Esophagus squamous epithelium (tissue), 5 donors: ENCODE measurements around the gene PANX2. TPM values are rescaled to one million over a fixed set of nuclear protein-coding genes. Genes with fewer than 3 reads are reported as not detected.

ENCODE experiments used
- DNase-seq: peaks from one replicate; lab custom pipeline; 2025; lab: John Stamatoyannopoulos, UW
- H3K27ac ChIP-seq, 4 donors: fragments of 200-600 bp; sonication (generic); one replicate each; pipeline ENCODE4 v1.5.1; 2016 to 2019; ENCODE audit warnings: mild to moderate bottlenecking in 1 of 4
- H3K27me3 ChIP-seq, 4 donors: fragments of 200-600 bp; sonication (generic); 1 replicate in 3 of 4; 2 replicates in 1 of 4; pipeline versions ENCODE4 v1.5.1 to v1.6.0; 2017 to 2021; ENCODE audit warnings: antibody characterized with exemption in 1 of 4
- H3K36me3 ChIP-seq, 3 donors: fragments of 200-600 bp; sonication (generic); one replicate each; pipeline ENCODE4 v1.5.1; 2016 to 2019
- H3K4me1 ChIP-seq, 3 donors: fragments of 200-600 bp; sonication (generic); one replicate each; pipeline ENCODE4 v1.5.1; 2017 to 2019
- H3K4me3 ChIP-seq, 4 donors: fragments of 200-600 bp; sonication (generic); 1 replicate in 3 of 4; 2 replicates in 1 of 4; pipeline ENCODE4 v1.5.1; 2016 to 2019; ENCODE audit warnings: mild to moderate bottlenecking in 2 of 4, moderate library complexity in 1 of 4
- H3K9me3 ChIP-seq, 3 donors: fragments of 200-600 bp; sonication (generic); one replicate each; pipeline ENCODE4 v1.5.1; 2016 to 2019
- POLR2A ChIP-seq, 4 donors: fragments of 450-650 bp; IDR thresholded peaks; one replicate each; pipeline ENCODE4 v1.6.1; 2017; ENCODE audit warnings: antibody characterized with exemption in 4 of 4, mild to moderate bottlenecking in 4 of 4, moderate library complexity in 3 of 4
- WGBS, 2 donors: methylation state at CpG; one replicate each; pipeline ENCODE4 v1.1.5; 2018; 5-methylcytosine and 5-hydroxymethylcytosine counted together
- intact Hi-C: fragments of 100-400 bp; cut with DNase I; formaldehyde crosslinking; loops from one replicate; pipeline ENCODE4 v1.15.0; 2022
- total RNA-seq, 4 donors: library from RNA; depleted of rRNA; stranded (reverse); fragments of >200 nt; gene quantifications; one replicate each; pipeline ENCODE4 v1.1.0, GENCODE V29; 2016
- TF ChIP-seq, protein P1 (sequence below), 6 experiments: fragments of 450-650 bp in 4 of 6; fragments of 200-600 bp in 2 of 6; sonication (generic) in 2 of 6; IDR thresholded peaks; one replicate each; pipeline ENCODE4 v1.5.1; 2016 to 2019; ENCODE audit warnings: antibody characterized with exemption in 6 of 6, mild to moderate bottlenecking in 4 of 6, moderate library complexity in 4 of 6
- donor health status: DM: yes; HTN: yes; CAD: no.

Gene PANX2
- total RNA-seq, 4 donors from 2014 or later: 1.6 to 4.5 (median 3.4) TPM

DNA sequence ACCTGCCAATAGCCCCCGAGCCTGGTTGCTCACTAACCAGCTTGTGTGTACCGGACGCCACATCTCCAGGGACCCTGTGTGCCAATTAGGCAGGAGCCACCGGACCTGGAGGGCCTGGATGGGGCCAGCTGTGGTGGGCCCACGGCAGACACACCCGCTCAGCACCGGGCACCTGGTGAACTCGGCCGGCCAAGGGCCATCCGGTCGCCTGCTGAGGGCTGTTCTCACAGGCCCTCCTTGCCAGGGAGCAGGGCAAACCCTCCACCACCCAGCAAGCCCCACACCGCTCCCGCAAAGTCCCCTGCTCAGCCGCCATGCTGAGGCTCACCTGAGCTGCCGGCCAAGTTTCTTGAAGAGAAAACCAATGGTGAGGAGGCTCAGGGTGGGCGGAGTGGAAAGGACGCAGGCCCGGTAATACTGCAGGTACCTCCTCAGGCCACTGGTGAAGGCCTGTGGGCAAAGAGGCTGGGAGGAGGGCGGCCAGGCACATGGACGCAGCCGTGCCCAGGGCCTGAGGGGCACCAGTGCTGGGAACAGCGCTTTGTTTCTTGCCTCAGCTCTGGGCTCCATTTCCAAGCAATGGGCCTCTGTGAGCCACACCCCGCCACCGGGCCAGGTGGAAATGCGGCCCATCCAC lies 57.2 kb downstream of the PANX2 start:
- Histone ChIP-seq H3K36me3 (peaks cover 23 to 98% (median 44%) of the 10 kb centered on the region in 3 donors), H3K4me3 (no peak overlapping the region), H3K27me3 (no peaks in the 10 kb centered on the region), H3K4me1 (no peaks in the 10 kb centered on the region), H3K9me3 (no peaks in the 10 kb centered on the region), H3K27ac (no peak overlapping the region)
- TF ChIP-seq POLR2A (IDR thresholded peaks at IDR 0.05): no peak
- TF ChIP-seq, protein P1, sequence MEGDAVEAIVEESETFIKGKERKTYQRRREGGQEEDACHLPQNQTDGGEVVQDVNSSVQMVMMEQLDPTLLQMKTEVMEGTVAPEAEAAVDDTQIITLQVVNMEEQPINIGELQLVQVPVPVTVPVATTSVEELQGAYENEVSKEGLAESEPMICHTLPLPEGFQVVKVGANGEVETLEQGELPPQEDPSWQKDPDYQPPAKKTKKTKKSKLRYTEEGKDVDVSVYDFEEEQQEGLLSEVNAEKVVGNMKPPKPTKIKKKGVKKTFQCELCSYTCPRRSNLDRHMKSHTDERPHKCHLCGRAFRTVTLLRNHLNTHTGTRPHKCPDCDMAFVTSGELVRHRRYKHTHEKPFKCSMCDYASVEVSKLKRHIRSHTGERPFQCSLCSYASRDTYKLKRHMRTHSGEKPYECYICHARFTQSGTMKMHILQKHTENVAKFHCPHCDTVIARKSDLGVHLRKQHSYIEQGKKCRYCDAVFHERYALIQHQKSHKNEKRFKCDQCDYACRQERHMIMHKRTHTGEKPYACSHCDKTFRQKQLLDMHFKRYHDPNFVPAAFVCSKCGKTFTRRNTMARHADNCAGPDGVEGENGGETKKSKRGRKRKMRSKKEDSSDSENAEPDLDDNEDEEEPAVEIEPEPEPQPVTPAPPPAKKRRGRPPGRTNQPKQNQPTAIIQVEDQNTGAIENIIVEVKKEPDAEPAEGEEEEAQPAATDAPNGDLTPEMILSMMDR (IDR thresholded peaks at IDR 0.05): no peak
- WGBS, 2 donors: 92 to 94% methylated on average over 13 to 18 of the region's 25 CpGs
- no peak for DNase-seq
- intact Hi-C loops: no loop called here

DNA sequence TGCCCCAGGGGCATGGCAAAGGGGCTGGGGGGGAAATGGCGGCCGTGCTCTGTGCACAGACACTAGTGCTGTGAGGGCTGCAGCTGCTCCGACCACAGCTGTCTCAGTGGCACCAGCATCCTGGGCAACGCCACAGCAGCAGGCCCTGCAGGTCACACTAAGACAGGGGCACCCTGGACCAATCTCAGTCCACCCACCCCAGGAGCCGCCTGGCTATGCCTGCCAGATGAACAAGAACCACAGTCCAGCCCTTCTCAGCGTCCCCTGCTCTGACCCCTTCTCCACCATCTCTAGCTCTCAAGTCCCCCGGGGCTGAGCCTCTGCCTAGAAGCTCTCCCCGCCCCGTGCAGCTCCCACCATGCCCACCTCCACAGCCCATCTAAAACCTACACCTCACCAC lies 57.8 kb downstream of the PANX2 start:
- TF ChIP-seq, protein P1 (IDR thresholded peaks at IDR 0.05): no peak
- no peak for TF ChIP-seq POLR2A (IDR thresholded peaks at IDR 0.05)
- Histone ChIP-seq H3K4me1 (no peaks in the 10 kb centered on the region), H3K9me3 (no peaks in the 10 kb centered on the region), H3K27ac (no peak overlapping the region), H3K36me3 (peaks cover 21 to 98% (median 39%) of the 10 kb centered on the region in 3 donors), H3K27me3 (no peaks in the 10 kb centered on the region), H3K4me3 (no peak overlapping the region)
- intact Hi-C loops: no loop called here
- no peak for DNase-seq
- 97 to 100% methylated on average over 4 to 7 of the region's 9 CpGs for WGBS, 2 donors

GRCh38 chr22:50229370-50229769 lies 58.8 kb downstream of the PANX2 start:
- intact Hi-C loops: no loop called here
- TF ChIP-seq POLR2A (IDR thresholded peaks at IDR 0.05): no peak
- TF ChIP-seq, protein P1 (IDR thresholded peaks at IDR 0.05): no peak
- H3K36me3 ChIP-seq: peaks cover 15 to 93% (median 30%) of the 10 kb centered on the region in 3 donors
- no peak for DNase-seq
- no peaks in the 10 kb centered on the region for H3K4me1 ChIP-seq
- H3K9me3 ChIP-seq: no peaks in the 10 kb centered on the region
- no peaks in the 10 kb centered on the region for H3K27me3 ChIP-seq
- no peak overlapping the region for H3K27ac ChIP-seq
- H3K4me3 ChIP-seq: no peak overlapping the region
- WGBS, 2 donors: 97 to 100% methylated on average over 7 to 9 of the region's 16 CpGs

Other genes starting within 250 kb of the PANX2 start
- gene PIM3, start 210.0 kb upstream of the PANX2 start, total RNA-seq: 10 to 100 TPM; 43.8 to 75.7 (median 52.1) TPM
- gene IL17REL, start 158.0 kb upstream of the PANX2 start, total RNA-seq: not detected
- gene TTLL8, start 112.4 kb upstream of the PANX2 start, total RNA-seq: not detected
- under 1 TPM in 2 of 4 donors, not detected in 2; under 0.01 to 0.70 TPM for gene MLC1, start 85.3 kb upstream of the PANX2 start, total RNA-seq
- gene MOV10L1, start 80.7 kb upstream of the PANX2 start, total RNA-seq: under 1 TPM in 3 of 4 donors, not detected in 1; 0.06 to 0.57 (median 0.13) TPM
- 10 to 100 TPM; 39.3 to 55.1 (median 45.8) TPM for gene TRABD, start 15.2 kb downstream of the PANX2 start, total RNA-seq
- gene SELENOO, start 30.3 kb downstream of the PANX2 start, total RNA-seq: 10 to 100 TPM; 23.9 to 36.3 (median 27.0) TPM
- 10 to 100 TPM; 20.3 to 44.3 (median 32.2) TPM for gene TUBGCP6, start 74.3 kb downstream of the PANX2 start, total RNA-seq
- gene HDAC10, start 80.5 kb downstream of the PANX2 start, total RNA-seq: 10 to 100 TPM; 18.2 to 46.3 (median 35.6) TPM
- gene MAPK12, start 91.0 kb downstream of the PANX2 start, total RNA-seq: 1 to 10 TPM in 3 of 4 donors, under 1 TPM in 1; 0.19 to 6.9 (median 2.3) TPM
- 1 to 10 TPM; 2.4 to 5.7 (median 3.5) TPM for gene MAPK11, start 99.6 kb downstream of the PANX2 start, total RNA-seq
- gene PLXNB2, start 136.9 kb downstream of the PANX2 start, total RNA-seq: 100 to 1,000 TPM in 3 of 4 donors, 10 to 100 TPM in 1; 80.9 to 231 (median 129) TPM
- 1 to 10 TPM in 3 of 4 donors, under 1 TPM in 1; 0.88 to 3.6 (median 2.9) TPM for gene DENND6B, start 156.3 kb downstream of the PANX2 start, total RNA-seq
- gene PPP6R2, start 172.6 kb downstream of the PANX2 start, total RNA-seq: 10 to 100 TPM; 35.6 to 50.8 (median 45.6) TPM